Activated CD4-positive, alpha-beta T cell treated with anti-CD3 and anti-CD28 coated beads, Interleukin-2, amount 50 U/mL, for 1 hour (primary cell): ENCODE results near the gene ADAMTS10.
"Not testable (repeated sequence)": the region's sequence is repeated elsewhere in the genome, so short reads cannot be mapped to it uniquely, and the experiment has no call there.

Source experiments
- DNase-seq: peaks from one replicate; pipeline ENCODE4 v3.0.0-alpha.2; 2020

ADAMTS10 gene

DNA sequence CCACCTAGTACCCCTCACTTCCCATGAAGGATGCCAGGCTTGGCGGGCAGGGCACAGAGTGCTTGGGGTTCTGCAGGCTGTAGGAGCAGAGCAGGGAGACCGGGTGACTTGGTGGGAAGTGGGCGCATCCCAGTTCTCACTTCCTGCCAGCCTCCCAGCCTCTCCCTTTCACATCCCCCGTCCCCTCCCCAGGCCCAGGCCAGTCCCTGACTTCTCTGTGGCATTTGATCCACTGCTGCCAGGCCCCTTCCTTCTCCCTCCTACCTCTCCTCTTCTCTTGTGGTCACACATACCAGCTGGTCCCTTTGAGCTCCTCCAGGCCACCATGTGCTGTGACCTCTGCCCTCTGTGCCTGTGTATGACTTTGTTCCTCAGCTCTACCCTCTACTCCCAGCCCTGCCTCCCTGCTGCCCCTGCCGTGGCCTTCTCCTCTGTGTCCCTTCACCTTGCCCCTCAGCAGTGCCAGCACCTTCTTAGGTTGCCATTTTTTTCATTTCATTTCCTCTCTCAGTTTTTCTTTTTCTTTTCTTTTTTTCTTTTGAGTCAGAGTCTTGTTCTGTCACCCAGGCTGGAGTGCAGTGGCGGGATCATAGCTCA is 52.8 kb downstream of the ADAMTS10 start:
- DNase-seq = no peak

DNA sequence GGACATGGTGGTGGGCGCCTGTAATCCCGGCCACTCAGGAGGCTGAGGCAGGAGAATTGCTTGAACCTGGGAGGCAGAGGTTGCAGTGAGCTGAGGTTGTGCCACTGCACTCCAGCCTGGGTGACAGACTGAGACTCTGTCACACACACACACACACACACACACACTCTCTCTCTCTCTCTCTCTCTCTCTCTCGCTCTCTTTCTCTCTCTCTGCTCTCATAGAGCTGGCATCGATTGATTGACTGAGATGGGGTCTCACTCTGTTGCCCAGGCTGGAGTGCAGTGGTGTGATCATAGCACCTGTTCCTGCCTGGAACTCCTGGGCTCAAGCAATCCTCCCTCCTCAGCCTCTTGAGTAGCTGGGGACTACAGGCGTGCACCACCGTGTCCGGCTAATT is 56.8 kb downstream of the ADAMTS10 start:
- DNase-seq = not testable (repeated sequence)

DNA sequence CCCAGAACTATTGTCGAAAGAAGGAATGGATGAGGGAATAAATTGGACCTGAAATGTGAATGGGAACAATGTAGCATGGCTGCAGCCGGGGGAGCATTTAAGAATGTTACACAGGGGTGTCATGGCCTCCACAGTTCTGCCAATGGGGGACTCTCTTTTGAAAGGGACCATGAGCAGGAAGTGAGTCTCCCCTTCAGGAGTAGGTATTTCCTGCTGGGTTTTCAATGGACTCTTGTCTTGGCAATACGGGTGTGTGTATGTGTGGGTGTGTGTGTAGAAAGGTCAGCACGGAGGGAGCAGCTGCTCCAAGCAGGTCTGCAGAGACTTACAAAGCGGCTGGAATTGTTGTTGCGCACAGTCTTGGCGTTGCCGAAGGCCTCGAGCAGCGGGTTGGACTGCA is 57.7 kb downstream of the ADAMTS10 start:
- DNase-seq = no peak

DNA sequence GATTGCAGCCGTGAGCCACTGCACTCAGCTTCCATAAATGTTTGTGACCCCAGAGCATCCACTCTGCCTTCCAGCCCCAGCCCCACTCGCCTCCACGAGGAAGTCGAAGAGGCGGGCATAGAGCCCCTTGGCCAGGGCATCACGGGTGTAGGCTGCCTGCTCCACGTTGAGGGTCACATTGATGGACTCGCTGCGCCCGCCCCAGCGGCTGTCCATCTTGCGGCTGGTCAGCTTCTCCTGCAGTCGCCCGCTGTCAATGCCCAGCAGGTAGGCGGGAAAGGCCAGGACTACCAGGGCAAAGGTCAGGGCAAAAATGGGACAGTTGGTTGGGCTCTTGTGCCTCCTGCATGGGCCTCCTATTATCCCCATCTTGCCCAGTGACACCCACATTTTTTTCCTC is 60.4 kb downstream of the ADAMTS10 start:
- DNase-seq = no peak

DNA sequence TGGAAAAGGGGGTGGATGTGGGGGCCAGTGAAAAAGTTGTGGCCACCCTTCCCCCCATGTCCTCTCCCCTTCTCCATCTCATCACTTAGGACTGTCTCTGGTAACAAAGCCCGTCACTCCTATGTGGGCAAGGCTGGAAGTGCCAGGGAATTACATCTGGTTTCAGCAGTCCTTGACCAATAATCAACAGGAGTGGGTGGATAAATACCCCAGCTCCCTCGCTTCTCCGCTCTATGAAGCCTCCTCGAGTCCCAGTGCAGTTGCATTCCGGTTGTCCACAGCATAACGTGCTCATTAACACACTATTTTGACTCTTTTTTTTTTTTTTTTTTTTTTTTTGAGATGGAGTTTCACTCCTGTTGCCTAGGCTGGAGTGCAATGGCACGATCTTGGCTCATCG is 64.8 kb downstream of the ADAMTS10 start:
- no peak for DNase-seq

DNA sequence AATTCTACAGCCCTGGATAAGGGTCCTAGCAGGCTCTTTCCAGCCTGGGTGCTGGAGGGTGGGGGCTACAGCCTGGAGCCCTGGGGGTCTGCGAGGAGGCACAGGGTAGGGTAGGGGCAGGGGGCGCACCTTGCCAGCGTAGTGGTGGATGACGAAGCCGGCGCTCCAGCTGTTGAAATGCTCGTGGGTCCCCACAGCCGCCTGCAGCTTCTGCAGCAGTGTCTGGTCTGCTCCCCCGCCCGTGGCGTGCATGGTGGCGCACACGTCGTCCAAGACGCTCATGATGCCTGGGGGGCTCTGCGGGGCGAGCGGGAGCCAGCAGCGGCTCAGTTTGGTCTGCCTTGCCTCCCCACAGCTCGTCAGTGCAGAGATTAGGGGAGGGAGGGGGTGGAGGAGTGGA is 66.3 kb downstream of the ADAMTS10 start:
- DNase-seq = no peak

DNA sequence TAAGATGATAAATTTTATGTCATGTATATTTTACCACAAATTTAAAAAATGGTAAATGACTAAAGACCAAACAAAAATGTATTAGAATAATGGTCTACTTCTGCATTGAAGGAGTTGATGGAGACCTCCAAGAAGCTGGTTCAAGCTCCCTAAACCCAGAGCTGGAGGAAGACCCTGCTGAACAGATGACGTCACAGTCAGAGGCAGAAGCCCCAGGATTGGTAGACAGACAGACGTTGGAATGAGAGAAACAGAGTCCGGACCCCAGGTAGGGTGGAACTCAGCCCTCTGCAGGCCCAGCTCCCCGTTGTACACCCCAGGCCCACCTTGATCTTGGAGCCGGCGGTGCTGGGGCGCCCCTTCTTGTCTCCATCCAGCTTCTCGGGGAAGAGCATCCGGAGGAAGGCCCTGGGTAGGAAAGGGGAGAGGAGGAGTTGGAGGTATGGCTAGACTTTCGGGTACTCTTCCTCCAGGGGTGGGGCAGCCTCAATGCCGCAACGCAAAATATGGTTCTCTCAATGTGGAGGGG is 70.8 kb downstream of the ADAMTS10 start:
- no peak for DNase-seq

DNA sequence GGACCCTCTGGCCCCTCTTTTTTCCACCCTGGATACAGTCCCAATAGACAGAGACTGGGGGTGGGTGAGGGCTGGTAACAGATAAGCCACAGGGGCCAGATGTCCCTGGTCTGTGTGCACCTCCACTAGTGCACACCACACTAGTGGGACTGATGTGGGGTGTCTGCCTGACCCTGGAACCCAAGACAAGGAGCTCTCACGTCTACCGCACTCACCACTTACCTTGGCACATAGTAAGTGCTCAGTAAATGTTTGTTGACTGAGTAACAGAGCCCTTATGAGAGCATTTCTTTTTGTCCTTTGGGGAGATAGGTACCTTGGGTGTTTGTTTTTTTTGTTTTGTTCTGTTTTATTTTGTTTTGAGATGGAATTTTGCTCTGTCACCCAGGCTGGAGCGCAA is 73.4 kb downstream of the ADAMTS10 start:
- DNase-seq = no peak

DNA sequence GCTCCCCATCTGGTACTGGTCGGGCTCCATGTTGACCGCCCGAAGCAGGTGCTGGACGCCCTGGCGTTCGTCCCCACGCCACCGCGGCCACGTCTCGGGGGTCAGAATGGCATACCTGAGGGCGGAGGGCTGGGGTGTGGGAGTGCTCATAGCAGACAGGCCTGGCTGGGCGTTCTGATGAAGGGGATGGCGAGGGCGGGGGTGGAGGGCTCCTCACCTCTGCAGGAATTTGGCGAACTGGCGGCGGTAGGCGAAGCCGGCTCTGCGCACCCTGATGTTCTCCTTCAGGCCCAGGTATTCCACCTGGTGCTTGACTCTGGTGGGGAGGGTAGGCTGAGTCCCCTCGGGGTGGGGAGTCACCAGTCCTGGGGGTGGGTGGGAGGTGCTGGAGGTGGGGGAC is 74.2 kb downstream of the ADAMTS10 start:
- DNase-seq = no peak

DNA sequence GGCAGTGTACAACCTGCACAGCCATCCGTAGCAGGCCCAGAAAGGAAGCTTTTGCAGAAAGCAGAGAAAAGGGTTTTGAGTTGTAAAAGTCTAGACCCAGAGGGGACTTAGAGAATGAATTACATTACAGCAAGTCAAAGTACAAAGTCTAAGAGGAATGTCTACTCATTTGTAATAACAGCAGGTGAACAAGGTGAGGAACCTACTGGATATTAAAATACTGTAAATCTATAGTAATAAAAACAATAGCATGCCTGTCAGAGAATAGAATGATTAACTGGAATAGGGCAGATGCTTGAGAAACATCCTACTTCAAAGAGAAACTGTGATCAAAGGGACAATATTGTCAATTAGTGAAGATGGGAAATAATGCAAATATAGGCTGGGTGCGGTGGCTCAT is 78.3 kb downstream of the ADAMTS10 start:
- DNase-seq = no peak

DNA sequence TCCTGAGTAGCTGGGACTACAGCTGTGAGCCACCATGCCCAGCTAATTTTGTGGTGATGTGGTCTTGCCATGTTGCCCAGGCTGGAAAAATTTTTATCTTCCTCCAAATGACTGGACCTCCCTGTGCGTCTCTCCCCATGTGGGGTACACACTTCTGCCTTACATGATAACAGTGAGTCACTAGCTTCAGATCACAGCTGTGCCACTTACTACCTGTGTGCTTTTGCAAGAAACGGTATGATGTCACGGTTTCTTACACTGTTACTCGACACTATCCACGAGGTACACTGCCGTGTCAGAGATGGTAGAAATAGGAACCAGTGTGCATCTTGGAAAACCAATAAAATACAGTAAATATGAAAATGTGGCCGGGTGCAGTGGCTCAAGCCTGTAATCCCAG is 79.0 kb downstream of the ADAMTS10 start:
- no peak for DNase-seq
